Measurements from ENCODE around the gene C1orf232. TPM values are rescaled to one million over a fixed set of nuclear protein-coding genes. Genes with fewer than 3 reads are reported as not detected.

Gene C1orf232
- total RNA-seq, 2 experiments from 2014 or later: not detected

DNA sequence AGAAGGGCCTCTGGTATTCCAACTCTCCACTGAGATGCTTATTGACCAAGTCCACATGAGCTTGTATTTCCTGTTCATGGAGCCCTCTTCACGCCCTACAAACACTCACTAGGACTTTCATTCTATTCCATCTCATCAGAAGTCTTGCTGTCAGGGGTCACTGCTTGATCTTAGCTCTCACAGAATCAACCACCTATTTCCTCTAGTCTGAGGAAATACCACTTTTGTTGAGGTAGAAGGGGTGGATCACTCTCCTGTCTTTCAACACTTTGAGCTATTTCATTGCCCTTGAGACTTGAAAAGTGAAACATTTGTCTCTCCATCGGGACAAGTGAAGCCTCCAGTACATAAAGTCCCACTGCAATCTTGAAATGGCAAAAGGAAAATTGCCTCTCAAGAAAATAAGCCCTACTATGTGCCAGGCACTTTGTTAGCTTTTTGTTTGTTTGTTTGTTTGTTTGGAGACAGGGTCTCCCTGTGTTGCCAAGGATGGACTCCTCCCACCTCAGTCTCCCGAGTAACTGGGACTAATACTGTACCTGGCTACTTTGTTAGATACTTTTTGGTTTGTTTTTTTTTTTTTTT is 29.7 kb downstream of the C1orf232 start:
- no peaks in the 10 kb centered on the region for H3K9me2 ChIP-seq (ENCODE audit: insufficient read depth, low read length)
- H3K79me2 ChIP-seq (ENCODE audit: insufficient read depth, low read depth, low read length): no peaks in the 10 kb centered on the region
- H2AFZ ChIP-seq (ENCODE audit: low read length): no peak overlapping the region
- intact Hi-C loops (cut with micrococcal nuclease; ENCODE audit: unreplicated experiment): no loop called here
- TF ChIP-seq EZH2phosphoT487 (IDR thresholded peaks at IDR 0.05; ENCODE audit: borderline replicate concordance, low read depth, low read length): no peak
- TF ChIP-seq, protein P1, sequence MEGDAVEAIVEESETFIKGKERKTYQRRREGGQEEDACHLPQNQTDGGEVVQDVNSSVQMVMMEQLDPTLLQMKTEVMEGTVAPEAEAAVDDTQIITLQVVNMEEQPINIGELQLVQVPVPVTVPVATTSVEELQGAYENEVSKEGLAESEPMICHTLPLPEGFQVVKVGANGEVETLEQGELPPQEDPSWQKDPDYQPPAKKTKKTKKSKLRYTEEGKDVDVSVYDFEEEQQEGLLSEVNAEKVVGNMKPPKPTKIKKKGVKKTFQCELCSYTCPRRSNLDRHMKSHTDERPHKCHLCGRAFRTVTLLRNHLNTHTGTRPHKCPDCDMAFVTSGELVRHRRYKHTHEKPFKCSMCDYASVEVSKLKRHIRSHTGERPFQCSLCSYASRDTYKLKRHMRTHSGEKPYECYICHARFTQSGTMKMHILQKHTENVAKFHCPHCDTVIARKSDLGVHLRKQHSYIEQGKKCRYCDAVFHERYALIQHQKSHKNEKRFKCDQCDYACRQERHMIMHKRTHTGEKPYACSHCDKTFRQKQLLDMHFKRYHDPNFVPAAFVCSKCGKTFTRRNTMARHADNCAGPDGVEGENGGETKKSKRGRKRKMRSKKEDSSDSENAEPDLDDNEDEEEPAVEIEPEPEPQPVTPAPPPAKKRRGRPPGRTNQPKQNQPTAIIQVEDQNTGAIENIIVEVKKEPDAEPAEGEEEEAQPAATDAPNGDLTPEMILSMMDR (conservative IDR thresholded peaks at IDR 0.05; ENCODE audit: low read length): no peak
- POLR2A ChIA-PET: interaction anchor here (0.6 to 1.2 kb wide), 4 partner anchors 12 to 310 kb away, joined by 3 to 7 read pairs (median 4); no protein-coding TSS in a partner anchor
- no peak overlapping the region for H3K4me3 ChIP-seq (ENCODE audit: low read depth, low read length, poor library complexity, severe bottlenecking)
- no TSS peak for BruUV-seq (replicated peaks)
- H3K36me3 ChIP-seq (ENCODE audit: insufficient read depth, low read length): no peaks in the 10 kb centered on the region
- CTCF ChIA-PET (ENCODE audit: unreplicated experiment): interaction anchor here (0.5 kb wide), 1 partner anchor 102 kb away, joined by 4 read pairs; no protein-coding TSS in a partner anchor
- H3K4me1 ChIP-seq (ENCODE audit: insufficient read depth, low read length, poor library complexity, severe bottlenecking): peaks cover 4% of the 10 kb centered on the region
- no peaks in the 10 kb centered on the region for H3K9me3 ChIP-seq (ENCODE audit: low read length)
- no peak overlapping the region for H3K27ac ChIP-seq (ENCODE audit: low read depth, low read length, poor library complexity, severe bottlenecking)
- H3K4me2 ChIP-seq (ENCODE audit: low read length): no peak overlapping the region
- no peaks in the 10 kb centered on the region for H4K20me1 ChIP-seq (ENCODE audit: insufficient read depth, low read length)
- peak; percentile 26 for DNase-seq (ENCODE audit: low spot score)

DNA sequence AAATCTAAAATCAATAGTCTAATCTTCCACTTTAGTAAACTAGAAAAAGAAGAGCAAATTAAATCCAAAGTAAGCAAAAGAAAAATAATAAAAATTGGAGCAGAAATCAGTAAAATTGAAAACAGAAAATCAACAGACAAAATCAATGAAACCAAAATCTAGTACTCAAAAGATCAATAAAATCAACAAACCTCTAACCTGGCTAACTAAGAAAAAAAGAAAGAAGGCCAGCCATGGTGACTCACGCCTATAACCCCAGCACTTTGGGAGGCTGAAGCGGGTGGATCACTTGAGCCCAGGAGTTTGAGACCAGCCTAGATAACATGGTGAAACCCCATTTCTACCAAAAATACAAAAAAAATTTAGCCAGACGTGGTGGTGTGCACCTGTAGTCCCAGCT is 34.3 kb downstream of the C1orf232 start:
- Histone ChIP-seq H3K4me3 (ENCODE audit: low read depth, low read length, poor library complexity, severe bottlenecking) (no peak overlapping the region), H3K79me2 (ENCODE audit: insufficient read depth, low read depth, low read length) (no peaks in the 10 kb centered on the region), H3K27ac (ENCODE audit: low read depth, low read length, poor library complexity, severe bottlenecking) (no peak overlapping the region), H4K20me1 (ENCODE audit: insufficient read depth, low read length) (no peaks in the 10 kb centered on the region), H2AFZ (ENCODE audit: low read length) (no peak overlapping the region), H3K4me2 (ENCODE audit: low read length) (no peak overlapping the region), H3K9me2 (ENCODE audit: insufficient read depth, low read length) (no peaks in the 10 kb centered on the region), H3K36me3 (ENCODE audit: insufficient read depth, low read length) (no peaks in the 10 kb centered on the region), H3K9me3 (ENCODE audit: low read length) (no peaks in the 10 kb centered on the region), H3K4me1 (ENCODE audit: insufficient read depth, low read length, poor library complexity, severe bottlenecking) (peaks cover 4% of the 10 kb centered on the region)
- TF ChIP-seq, protein P1 (conservative IDR thresholded peaks at IDR 0.05; ENCODE audit: low read length): no peak
- TF ChIP-seq EZH2phosphoT487 (IDR thresholded peaks at IDR 0.05; ENCODE audit: borderline replicate concordance, low read depth, low read length): no peak
- CTCF ChIA-PET (ENCODE audit: unreplicated experiment): no interaction called here
- no peak for DNase-seq (ENCODE audit: low spot score)
- POLR2A ChIA-PET: no interaction called here
- no TSS peak for BruUV-seq (replicated peaks)
- intact Hi-C loops (cut with micrococcal nuclease; ENCODE audit: unreplicated experiment): no loop called here

DNA sequence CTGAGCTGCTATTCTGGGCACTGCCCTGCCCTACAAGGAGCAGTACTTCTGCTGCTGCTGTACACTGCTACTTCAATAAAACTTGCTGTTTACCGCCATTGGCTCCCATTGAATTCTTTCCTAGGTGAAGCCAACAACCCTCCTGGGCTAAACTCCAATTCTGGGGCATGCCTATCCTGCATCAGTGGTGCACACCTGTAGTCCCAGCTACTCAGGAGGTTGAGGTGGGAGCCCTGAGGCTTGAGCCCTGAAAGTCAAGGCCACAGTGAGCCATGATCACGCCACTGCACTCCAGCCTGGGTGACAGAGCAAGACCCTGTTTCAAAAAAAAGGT is 36.0 kb downstream of the C1orf232 start:
- H2AFZ ChIP-seq (ENCODE audit: low read length): no peak overlapping the region
- POLR2A ChIA-PET: no interaction called here

More for the DNA sequence above, 36.0 kb downstream of the C1orf232 start:
- Histone ChIP-seq H3K79me2 (ENCODE audit: insufficient read depth, low read depth, low read length) (no peaks in the 10 kb centered on the region), H3K27ac (ENCODE audit: low read depth, low read length, poor library complexity, severe bottlenecking) (no peak overlapping the region), H3K4me2 (ENCODE audit: low read length) (no peak overlapping the region), H3K9me2 (ENCODE audit: insufficient read depth, low read length) (no peaks in the 10 kb centered on the region), H4K20me1 (ENCODE audit: insufficient read depth, low read length) (no peaks in the 10 kb centered on the region), H3K36me3 (ENCODE audit: insufficient read depth, low read length) (no peaks in the 10 kb centered on the region), H3K4me1 (ENCODE audit: insufficient read depth, low read length, poor library complexity, severe bottlenecking) (peaks cover under 1% of the 10 kb centered on the region), H3K9me3 (ENCODE audit: low read length) (no peaks in the 10 kb centered on the region), H3K4me3 (ENCODE audit: low read depth, low read length, poor library complexity, severe bottlenecking) (no peak overlapping the region)
- BruUV-seq (replicated peaks): no TSS peak
- no peak for TF ChIP-seq EZH2phosphoT487 (IDR thresholded peaks at IDR 0.05; ENCODE audit: borderline replicate concordance, low read depth, low read length)
- TF ChIP-seq, protein P1 (conservative IDR thresholded peaks at IDR 0.05; ENCODE audit: low read length): no peak
- intact Hi-C loops (cut with micrococcal nuclease; ENCODE audit: unreplicated experiment): no loop called here
- DNase-seq (ENCODE audit: low spot score): no peak
- CTCF ChIA-PET (ENCODE audit: unreplicated experiment): no interaction called here

Measured in OCI-LY7 (cell line).